GM19463 (cell line): ENCODE data around the gene ALOX5AP.
"Not testable (repeated sequence)": the region's sequence is repeated elsewhere in the genome, so short reads cannot be mapped to it uniquely, and the experiment has no call there.

Source experiments
- ATAC-seq: cut with Tn5 transposase; IDR thresholded peaks from one replicate; pipeline ENCODE4 v1.9.1; 2021; ENCODE audit warnings: mild to moderate bottlenecking, moderate library complexity; ENCODE audit not compliant: unreplicated experiment

The ALOX5AP gene

DNA sequence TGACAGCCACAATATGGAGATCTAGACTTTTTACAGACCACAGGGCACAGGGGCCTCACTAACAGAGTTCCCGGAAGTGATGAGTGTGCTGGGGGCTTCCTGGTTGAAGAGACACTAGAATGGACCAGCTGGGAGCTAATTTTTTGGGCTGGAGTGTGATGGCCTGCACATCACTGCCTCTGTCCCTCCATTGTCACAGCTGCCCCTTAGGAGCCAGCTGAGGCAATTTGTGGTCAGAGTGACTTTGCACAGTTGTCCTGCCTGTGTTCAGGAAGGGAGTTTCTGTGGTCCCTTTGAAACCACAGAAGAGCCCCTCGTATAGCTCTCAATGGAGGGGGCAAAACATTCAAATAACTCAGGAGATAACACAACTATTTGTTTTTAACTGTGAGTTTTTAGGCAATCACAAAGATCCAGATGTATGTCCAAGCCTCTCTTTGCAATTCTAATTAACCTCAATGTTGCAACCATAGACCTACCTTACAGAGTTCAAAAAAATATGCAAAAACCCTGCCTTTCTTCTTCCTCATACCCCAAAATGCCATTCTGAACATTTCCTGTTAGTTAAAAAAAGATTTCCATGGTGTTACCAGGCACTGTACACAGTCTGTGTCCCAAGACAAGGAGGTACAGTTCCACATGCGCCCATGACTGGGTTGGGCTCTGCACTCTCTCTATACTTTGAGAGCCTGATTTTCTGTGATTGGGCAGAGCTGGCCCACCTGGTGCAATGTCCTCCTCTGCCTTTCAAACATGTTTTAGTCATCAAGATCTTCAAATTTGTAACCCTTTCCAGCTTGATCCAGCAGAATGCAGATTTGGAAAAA, 2.4 kb downstream of the ALOX5AP start:
- no peak for ATAC-seq

DNA sequence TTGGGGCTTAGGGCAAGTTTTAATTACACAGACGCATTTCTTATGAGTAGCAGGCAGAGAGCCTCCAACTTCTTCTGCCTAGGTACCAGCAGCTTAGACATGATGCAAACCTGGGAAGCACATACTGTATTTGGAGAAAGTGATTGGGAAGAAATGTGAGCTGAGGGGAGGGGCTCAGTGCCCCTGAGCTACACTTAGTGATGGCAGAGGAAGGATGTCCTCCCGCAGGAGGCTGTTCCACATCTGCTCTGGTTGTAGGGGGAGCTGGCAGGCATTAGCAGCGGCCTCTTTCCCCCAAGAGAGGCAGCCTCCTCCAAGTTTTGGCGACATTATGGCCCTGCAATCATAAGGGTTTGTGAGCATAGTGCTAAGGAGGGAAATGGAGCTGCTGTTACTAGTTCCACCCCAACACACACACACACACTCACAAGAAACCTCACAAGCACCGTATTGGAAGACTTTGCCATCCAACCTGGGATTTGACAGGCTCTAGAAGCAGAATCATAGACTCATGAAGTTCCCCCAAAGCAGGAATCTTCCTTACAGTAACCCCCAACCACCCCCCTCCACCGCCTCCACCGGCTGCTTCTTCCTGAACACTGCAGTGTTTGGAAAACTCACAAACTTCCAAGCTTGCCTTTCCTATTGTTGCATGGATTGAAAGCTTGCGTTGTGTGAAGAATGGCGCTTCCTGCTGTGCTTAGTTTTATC, 3.3 kb downstream of the ALOX5AP start:
- ATAC-seq = no peak

GRCh38 chr13:30739237-30739528, 3.8 kb downstream of the ALOX5AP start:
- no peak for ATAC-seq

- ATAC-seq = peak; percentile 27
These were observed 4.7 kb downstream of the ALOX5AP start for GRCh38 chr13:30739761-30740642.

DNA sequence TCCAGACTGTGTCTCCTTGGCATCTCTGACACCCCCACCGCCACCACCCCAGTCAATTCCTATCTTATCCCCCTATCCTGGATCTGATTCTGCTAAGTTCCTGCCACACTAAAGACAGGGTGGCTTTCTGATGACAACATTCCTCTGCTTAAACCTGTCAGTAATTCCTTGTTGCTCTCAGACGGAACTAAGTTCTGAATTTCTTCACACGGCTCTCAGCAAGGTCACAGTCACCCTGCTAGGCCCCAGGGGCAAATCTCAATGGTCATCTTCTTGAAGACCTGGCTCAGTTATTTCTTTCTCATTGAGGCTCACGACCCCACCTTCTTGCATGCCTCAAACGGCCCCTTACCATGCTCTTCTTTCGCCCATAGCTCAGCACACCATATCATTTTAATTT, 7.6 kb downstream of the ALOX5AP start:
- no peak for ATAC-seq

DNA sequence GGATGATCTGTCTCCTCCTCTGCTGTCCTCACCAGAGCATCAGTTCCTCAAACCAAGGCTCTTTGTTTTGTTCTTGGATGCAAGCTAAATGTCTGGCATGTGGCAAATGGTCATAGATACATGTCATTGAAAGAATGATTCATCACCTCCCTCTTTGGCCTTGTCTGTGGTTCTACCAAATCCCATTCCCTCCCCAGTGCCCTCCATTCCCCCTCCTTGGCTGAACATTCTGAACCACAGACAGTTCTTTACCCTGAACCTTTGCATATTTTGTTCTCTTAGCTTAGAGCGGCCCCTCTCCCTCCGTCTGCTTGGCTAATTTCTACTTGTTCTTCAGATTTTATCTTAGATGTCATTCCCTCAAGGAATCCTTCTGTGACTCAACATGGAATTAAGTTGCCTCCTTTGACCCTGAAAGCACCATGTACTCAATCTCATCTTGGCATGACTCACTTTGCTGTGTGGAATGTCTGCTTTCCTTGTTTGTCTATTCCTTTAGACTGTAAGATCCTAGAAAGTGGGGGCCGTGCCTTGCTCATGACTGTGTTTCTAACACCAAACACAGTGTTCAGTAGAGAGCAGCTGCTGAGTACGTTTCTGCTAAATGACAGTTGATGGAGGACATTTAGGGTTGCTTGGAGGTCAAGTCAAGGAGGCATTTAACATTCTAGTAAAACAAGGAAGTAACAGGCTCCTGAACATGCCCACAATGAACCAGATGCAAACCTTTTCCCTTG, 8.1 kb downstream of the ALOX5AP start:
- ATAC-seq = no peak

DNA sequence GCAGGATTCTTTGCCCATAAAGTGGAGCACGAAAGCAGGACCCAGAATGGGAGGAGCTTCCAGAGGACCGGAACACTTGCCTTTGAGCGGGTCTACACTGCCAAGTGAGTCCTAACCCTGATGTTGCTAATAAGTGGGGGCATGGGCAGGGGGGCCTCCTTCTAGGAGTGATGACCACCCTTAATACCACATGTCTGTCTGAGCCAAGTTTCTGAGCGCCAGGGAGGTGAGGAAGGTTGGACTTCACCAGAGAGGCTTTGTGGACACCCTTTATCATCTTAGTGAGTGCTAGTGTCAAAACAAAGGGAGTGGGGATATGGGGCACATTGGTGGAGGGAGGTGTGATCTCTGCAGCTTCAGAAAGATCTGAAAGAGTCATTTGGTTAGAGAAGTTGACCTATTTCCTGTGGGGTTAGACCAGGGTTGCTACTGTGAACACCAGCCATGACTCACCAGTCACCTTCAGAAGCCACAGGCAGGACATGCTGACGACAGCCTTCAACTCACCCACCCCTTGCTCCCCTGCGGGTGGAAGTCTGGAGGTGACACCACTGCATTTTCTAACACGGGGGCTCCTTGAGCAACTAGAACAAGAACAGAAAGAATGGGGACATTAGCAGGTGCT, 8.8 kb downstream of the ALOX5AP start:
- ATAC-seq = peak; percentile 95

DNA sequence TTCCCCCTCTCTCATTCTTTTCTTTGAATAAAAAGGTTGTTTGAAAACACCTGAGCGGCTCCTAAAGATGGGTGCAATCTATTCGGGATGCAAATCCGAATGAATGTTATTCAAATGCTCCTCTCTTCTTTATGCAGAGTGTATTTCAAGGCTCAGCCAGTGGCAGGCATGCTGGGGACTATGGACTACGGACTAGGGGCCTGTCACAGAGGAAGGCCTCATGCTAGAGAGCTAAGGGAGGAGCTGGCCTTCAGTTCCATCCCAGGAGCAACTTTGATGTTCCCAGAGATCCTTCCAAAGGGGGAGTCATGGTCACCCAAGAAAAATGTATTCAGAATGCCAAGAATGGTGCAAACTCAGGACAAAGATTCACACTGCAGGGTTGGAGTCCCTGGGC, 9.3 kb downstream of the ALOX5AP start:
- ATAC-seq = no peak

- no peak for ATAC-seq
These were observed 10.8 kb downstream of the ALOX5AP start for GRCh38 chr13:30745906-30746686.

DNA sequence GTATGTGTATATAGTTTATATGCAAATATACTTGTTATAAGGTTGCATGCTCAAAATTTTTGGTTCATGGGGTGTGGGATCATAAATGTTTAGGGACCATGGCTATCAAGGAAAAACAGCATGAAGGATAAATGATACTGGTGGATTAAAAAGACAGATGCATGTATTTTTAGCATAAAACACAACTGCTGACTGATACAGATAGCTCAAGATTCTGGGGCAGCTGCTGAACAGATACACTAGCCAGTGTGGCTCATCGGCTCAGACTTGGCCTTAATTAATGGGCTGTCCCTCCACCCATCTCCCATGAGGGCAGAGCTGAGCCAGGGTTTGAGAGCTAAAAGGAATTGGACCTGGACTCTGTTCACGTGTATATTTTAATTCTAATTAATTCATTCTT, 11.4 kb downstream of the ALOX5AP start:
- no peak for ATAC-seq

DNA sequence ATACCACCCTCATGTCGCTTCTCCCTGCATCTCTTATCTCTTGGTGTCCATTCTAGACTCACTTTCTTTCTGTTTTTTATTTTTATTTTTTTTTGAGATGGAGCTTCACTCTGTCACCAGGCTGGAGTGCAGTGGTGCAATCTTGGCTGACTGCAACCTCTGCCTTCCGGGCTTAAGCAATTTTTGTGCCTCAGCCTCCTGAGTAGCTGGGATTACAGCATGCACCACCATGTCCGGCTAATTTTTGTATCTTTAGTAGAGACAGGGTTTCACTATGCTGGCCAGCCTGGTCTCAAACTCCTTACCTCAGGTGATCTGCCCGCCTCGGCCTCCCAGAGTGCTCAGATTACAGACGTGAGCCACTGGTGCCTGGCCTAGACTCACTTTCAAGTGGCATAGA, 12.5 kb downstream of the ALOX5AP start:
- ATAC-seq = not testable (repeated sequence)

DNA sequence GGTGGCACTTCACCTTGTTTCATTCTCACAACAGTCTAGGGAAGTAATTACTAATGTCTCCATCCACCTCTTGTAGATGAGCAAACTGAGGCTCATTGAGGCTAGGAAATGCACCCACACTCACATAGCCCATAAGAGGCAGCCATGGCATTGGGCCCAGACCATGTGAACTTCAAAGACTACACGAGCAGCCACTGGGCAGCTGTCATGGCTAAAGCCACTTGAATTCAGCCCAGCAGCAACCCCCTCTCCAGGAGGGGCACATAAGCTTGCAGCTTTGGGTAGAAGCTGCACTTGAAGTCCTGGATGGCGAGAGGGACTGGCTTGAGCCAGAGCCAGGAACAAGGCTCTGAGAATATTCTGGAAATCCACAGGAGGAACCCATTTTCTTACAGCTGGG, 13.4 kb downstream of the ALOX5AP start:
- no peak for ATAC-seq

GRCh38 chr13:30750036-30750435, 14.7 kb downstream of the ALOX5AP start:
- ATAC-seq = no peak

- no peak for ATAC-seq
These were observed 16.0 kb downstream of the ALOX5AP start for GRCh38 chr13:30751183-30751933.

DNA sequence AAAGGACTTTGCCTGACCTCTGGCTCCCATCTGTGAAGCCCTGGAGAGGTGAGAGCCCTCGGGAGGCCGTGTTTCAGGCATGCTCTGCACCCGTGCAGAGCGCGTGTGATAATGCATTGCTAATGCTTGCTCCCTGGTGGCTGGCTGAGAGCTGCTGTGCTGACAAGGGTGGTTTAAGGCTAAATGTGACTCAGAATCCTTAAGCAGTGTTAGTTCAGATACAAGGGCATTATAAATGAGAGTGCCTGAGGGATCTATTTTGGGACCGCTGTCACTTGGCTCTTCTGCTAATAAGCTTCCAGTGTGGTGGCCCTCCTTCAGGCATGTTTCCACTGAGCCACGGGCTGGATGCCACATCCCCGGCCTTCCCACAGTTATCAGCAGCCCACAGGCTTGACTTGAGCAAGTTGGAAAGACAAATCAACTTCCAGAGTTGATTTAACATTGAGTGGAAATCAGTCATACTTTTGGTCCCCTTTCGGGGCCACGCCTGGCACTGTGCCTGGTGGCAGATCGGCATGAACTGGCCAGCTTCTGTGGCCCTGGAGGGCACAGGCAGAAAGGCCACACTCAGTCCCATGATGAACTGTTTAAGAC, 17.0 kb downstream of the ALOX5AP start:
- no peak for ATAC-seq

GRCh38 chr13:30753030-30753616, 17.8 kb downstream of the ALOX5AP start:
- no peak for ATAC-seq

DNA sequence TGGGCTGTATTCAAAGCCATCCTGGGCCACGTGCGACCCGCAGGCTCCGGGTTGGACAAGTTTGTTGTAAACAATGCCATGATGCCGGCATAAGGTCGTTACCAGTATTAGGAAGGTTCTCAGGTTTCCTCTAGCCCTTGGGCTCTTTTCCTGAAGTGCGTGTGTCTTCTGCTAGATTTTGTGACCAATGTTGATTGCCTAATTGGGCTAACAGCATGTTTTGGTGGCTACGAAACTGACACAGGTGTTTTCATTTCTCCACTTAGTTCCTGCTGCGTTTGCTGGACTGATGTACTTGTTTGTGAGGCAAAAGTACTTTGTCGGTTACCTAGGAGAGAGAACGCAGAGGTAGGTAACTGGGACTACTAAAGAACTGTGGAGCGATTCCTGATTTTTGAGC, 20.3 kb downstream of the ALOX5AP start:
- no peak for ATAC-seq

GRCh38 chr13:30757026-30757742, 21.8 kb downstream of the ALOX5AP start:
- ATAC-seq = no peak
